Stimulated activated CD8-positive, alpha-beta memory T cell treated with anti-CD3 and anti-CD28 coated beads, Interleukin-2, amount 100 ng/mL, for 48 hours (primary cell): ENCODE measurements around the gene STRIP2.
"Not testable (repeated sequence)": the region's sequence is repeated elsewhere in the genome, so short reads cannot be mapped to it uniquely, and the experiment has no call there.

ENCODE experiments used
- DNase-seq, 2 donors: peaks; one replicate each; pipeline ENCODE4 v3.0.0-alpha.2; 2020; ENCODE audit warnings: low read depth in 2 of 2

STRIP2 gene

GRCh38 chr7:129453510-129454248, 19.4 kb downstream of the STRIP2 start:
- no peak for DNase-seq

GRCh38 chr7:129454249-129454551, 20.0 kb downstream of the STRIP2 start:
- no peak for DNase-seq

- no peak for DNase-seq
Observed at GRCh38 chr7:129456421-129456820, 22.2 kb downstream of the STRIP2 start.

GRCh38 chr7:129457101-129457500, 22.9 kb downstream of the STRIP2 start:
- DNase-seq: no peak

- DNase-seq: no peak
Observed at GRCh38 chr7:129458171-129458570, 23.9 kb downstream of the STRIP2 start.

GRCh38 chr7:129461809-129462208, 27.6 kb downstream of the STRIP2 start:
- DNase-seq: no peak

- no peak for DNase-seq
Observed at GRCh38 chr7:129462420-129462819, 28.2 kb downstream of the STRIP2 start.

- no peak for DNase-seq
Observed at GRCh38 chr7:129464194-129464593, 30.0 kb downstream of the STRIP2 start.

GRCh38 chr7:129465080-129465479, 30.8 kb downstream of the STRIP2 start:
- DNase-seq: no peak

- DNase-seq: no peak
Observed at GRCh38 chr7:129466796-129467195, 32.6 kb downstream of the STRIP2 start.

- DNase-seq: no peak
Observed at GRCh38 chr7:129468087-129468486, 33.9 kb downstream of the STRIP2 start.

GRCh38 chr7:129468547-129468946, 34.3 kb downstream of the STRIP2 start:
- no peak for DNase-seq

- no peak for DNase-seq
Observed at GRCh38 chr7:129469930-129470329, 35.7 kb downstream of the STRIP2 start.

- no peak for DNase-seq
Observed at GRCh38 chr7:129470411-129470810, 36.2 kb downstream of the STRIP2 start.

GRCh38 chr7:129471402-129471827, 37.2 kb downstream of the STRIP2 start:
- DNase-seq: no peak

- not testable (repeated sequence) for DNase-seq
Observed at GRCh38 chr7:129475931-129476330, 41.7 kb downstream of the STRIP2 start.

- DNase-seq: not testable (repeated sequence)
Observed at GRCh38 chr7:129476398-129476797, 42.2 kb downstream of the STRIP2 start.

GRCh38 chr7:129479831-129480230, 45.6 kb downstream of the STRIP2 start:
- no peak for DNase-seq

- no peak for DNase-seq
Observed at GRCh38 chr7:129480674-129481363, 46.6 kb downstream of the STRIP2 start.

- not testable (repeated sequence) for DNase-seq
Observed at GRCh38 chr7:129481376-129481775, 47.1 kb downstream of the STRIP2 start.

GRCh38 chr7:129482781-129483180, 48.5 kb downstream of the STRIP2 start:
- no peak for DNase-seq

- no peak for DNase-seq
Observed at GRCh38 chr7:129489491-129489890, 55.3 kb downstream of the STRIP2 start.

GRCh38 chr7:129492391-129492790, 58.2 kb downstream of the STRIP2 start:
- no peak for DNase-seq
